ENCODE data around the gene WDR53.

The WDR53 gene

GRCh38 chr3:196603683-196604082 lies 35.3 kb upstream of the WDR53 start:
- TF ChIP-seq REST (IDR thresholded peaks at IDR 0.05; ENCODE audit: insufficient replicate concordance, low read depth) (no peak), CTCF (IDR thresholded peaks at IDR 0.05; ENCODE audit: insufficient read depth, low read length) (no peak), SPI1 (IDR thresholded peaks at IDR 0.05; ENCODE audit: borderline replicate concordance, low read depth) (no peak), POLR2AphosphoS5 (IDR thresholded peaks at IDR 0.05; ENCODE audit: low read depth) (no peak), GABPA (IDR thresholded peaks at IDR 0.05; ENCODE audit: low read depth) (no peak)
- no peak overlapping the region for H3K27ac ChIP-seq (replicated peaks)
- DNase-seq (ENCODE audit: low read depth in 1 of 2, low spot score in 1 of 2), result no peak
- H3K4me3 ChIP-seq (replicated peaks; ENCODE audit: insufficient read depth, low read length), result no peak overlapping the region
- no peaks in the 10 kb centered on the region for H3K27me3 ChIP-seq (ENCODE audit: insufficient read depth, poor library complexity, severe bottlenecking)

- Histone ChIP-seq H3K27ac (replicated peaks) (no peak overlapping the region), H3K27me3 (ENCODE audit: insufficient read depth, poor library complexity, severe bottlenecking) (no peaks in the 10 kb centered on the region), H3K4me3 (replicated peaks; ENCODE audit: insufficient read depth, low read length) (no peak overlapping the region)
- TF ChIP-seq POLR2AphosphoS5 (IDR thresholded peaks at IDR 0.05; ENCODE audit: low read depth) (no peak), REST (IDR thresholded peaks at IDR 0.05; ENCODE audit: insufficient replicate concordance, low read depth) (no peak), CTCF (IDR thresholded peaks at IDR 0.05; ENCODE audit: insufficient read depth, low read length) (no peak), SPI1 (IDR thresholded peaks at IDR 0.05; ENCODE audit: borderline replicate concordance, low read depth) (no peak), GABPA (IDR thresholded peaks at IDR 0.05; ENCODE audit: low read depth) (no peak)
- DNase-seq (ENCODE audit: low read depth in 1 of 2, low spot score in 1 of 2), result no peak
Measured at GRCh38 chr3:196602673-196603072, 34.3 kb upstream of the WDR53 start.

GRCh38 chr3:196600359-196600758 lies 32.0 kb upstream of the WDR53 start:
- no peak for TF ChIP-seq CTCF (IDR thresholded peaks at IDR 0.05; ENCODE audit: insufficient read depth, low read length)
- TF ChIP-seq POLR2AphosphoS5 (IDR thresholded peaks at IDR 0.05; ENCODE audit: low read depth), result no peak
- TF ChIP-seq GABPA (IDR thresholded peaks at IDR 0.05; ENCODE audit: low read depth), result no peak
- TF ChIP-seq SPI1 (IDR thresholded peaks at IDR 0.05; ENCODE audit: borderline replicate concordance, low read depth), result no peak
- no peak for TF ChIP-seq REST (IDR thresholded peaks at IDR 0.05; ENCODE audit: insufficient replicate concordance, low read depth)
- no peak for DNase-seq (ENCODE audit: low read depth in 1 of 2, low spot score in 1 of 2)
- H3K27ac ChIP-seq (replicated peaks), result no peak overlapping the region
- H3K4me3 ChIP-seq (replicated peaks; ENCODE audit: insufficient read depth, low read length), result no peak overlapping the region
- no peaks in the 10 kb centered on the region for H3K27me3 ChIP-seq (ENCODE audit: insufficient read depth, poor library complexity, severe bottlenecking)
